Measurements from ENCODE around the gene MDFIC2.

GRCh38 chr3:70185661-70186060 lies 126.8 kb downstream of the MDFIC2 start:
- no peak for TF ChIP-seq CTCF (IDR thresholded peaks at IDR 0.05; ENCODE audit: borderline replicate concordance, extremely low read depth, low read length, poor library complexity, severe bottlenecking)
- TF ChIP-seq EZH2 (IDR thresholded peaks at IDR 0.05; ENCODE audit: borderline replicate concordance, low read depth, low read length, severe bottlenecking): no peak

All from DND-41 (cell line).